GM18519 (cell line): Measurements from ENCODE around the gene MYO16.
"Not testable (repeated sequence)": the region's sequence is repeated elsewhere in the genome, so short reads cannot be mapped to it uniquely, and the experiment has no call there.

Experiments used
- ATAC-seq: cut with Tn5 transposase; IDR thresholded peaks from one replicate; pipeline ENCODE4 v1.9.1; 2021; ENCODE audit warnings: mild to moderate bottlenecking, moderate library complexity; ENCODE audit not compliant: unreplicated experiment, low FRiP score

MYO16 gene

GRCh38 chr13:108961542-108962125 is 332.2 kb downstream of the MYO16 start:
- peak; percentile 89 for ATAC-seq

- no peak for ATAC-seq
These were observed 333.2 kb downstream of the MYO16 start for GRCh38 chr13:108962654-108963053.

GRCh38 chr13:108963276-108963810 is 333.9 kb downstream of the MYO16 start:
- ATAC-seq = no peak

- no peak for ATAC-seq
These were observed 334.6 kb downstream of the MYO16 start for GRCh38 chr13:108963846-108964600.

- no peak for ATAC-seq
These were observed 335.2 kb downstream of the MYO16 start for GRCh38 chr13:108964606-108965005.

- ATAC-seq = no peak
These were observed 338.0 kb downstream of the MYO16 start for GRCh38 chr13:108967371-108967770.

- no peak for ATAC-seq
These were observed 339.2 kb downstream of the MYO16 start for GRCh38 chr13:108968566-108968965.

- no peak for ATAC-seq
These were observed 345.3 kb downstream of the MYO16 start for GRCh38 chr13:108974686-108975085.

GRCh38 chr13:108980237-108980636 is 350.8 kb downstream of the MYO16 start:
- no peak for ATAC-seq

GRCh38 chr13:108981407-108981806 is 352.0 kb downstream of the MYO16 start:
- ATAC-seq = no peak

GRCh38 chr13:108983273-108983672 is 353.9 kb downstream of the MYO16 start:
- ATAC-seq = no peak

GRCh38 chr13:108984251-108984920 is 355.0 kb downstream of the MYO16 start:
- ATAC-seq = no peak

- ATAC-seq = no peak
These were observed 355.8 kb downstream of the MYO16 start for GRCh38 chr13:108985166-108985565.

GRCh38 chr13:108987517-108987916 is 358.1 kb downstream of the MYO16 start:
- ATAC-seq = no peak

- ATAC-seq = no peak
These were observed 358.5 kb downstream of the MYO16 start for GRCh38 chr13:108987944-108988343.

- not testable (repeated sequence) for ATAC-seq
These were observed 362.0 kb downstream of the MYO16 start for GRCh38 chr13:108991416-108991815.

GRCh38 chr13:108993346-108993745 is 363.9 kb downstream of the MYO16 start:
- no peak for ATAC-seq

- no peak for ATAC-seq
These were observed 367.0 kb downstream of the MYO16 start for GRCh38 chr13:108996430-108996829.

- ATAC-seq = no peak
These were observed 370.8 kb downstream of the MYO16 start for GRCh38 chr13:109000207-109000606.

GRCh38 chr13:109002934-109003333 is 373.5 kb downstream of the MYO16 start:
- no peak for ATAC-seq

- no peak for ATAC-seq
These were observed 378.5 kb downstream of the MYO16 start for GRCh38 chr13:109007946-109008345.
